ENCODE data around the gene GRK6. TPM values are rescaled to one million over a fixed set of nuclear protein-coding genes. Genes with fewer than 3 reads are reported as not detected.

GRK6 gene
- total RNA-seq, 1 experiment from 2014 or later = 75.2 TPM

DNA sequence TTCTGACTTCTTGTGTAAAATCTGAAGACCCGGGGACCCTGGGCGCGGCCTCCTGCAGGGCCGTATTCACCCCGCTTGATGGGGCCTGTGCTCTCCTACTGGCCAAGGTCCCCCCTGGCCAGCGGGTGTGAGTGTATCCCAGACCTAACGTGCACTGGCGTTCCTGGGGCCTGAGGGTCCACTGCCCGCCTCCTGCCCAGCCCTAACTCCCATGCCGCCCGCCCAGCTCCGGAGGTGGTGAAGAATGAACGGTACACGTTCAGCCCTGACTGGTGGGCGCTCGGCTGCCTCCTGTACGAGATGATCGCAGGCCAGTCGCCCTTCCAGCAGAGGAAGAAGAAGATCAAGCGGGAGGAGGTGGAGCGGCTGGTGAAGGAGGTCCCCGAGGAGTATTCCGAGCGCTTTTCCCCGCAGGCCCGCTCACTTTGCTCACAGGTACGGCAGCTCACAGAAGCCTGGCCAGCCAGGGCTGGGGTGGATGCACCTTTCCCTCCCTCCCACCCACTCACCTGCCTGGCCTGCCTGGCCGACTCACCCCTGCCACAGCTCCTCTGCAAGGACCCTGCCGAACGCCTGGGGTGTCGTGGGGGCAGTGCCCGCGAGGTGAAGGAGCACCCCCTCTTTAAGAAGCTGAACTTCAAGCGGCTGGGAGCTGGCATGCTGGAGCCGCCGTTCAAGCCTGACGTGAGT is 9.5 kb downstream of the GRK6 start:
- TF ChIP-seq, protein P1, sequence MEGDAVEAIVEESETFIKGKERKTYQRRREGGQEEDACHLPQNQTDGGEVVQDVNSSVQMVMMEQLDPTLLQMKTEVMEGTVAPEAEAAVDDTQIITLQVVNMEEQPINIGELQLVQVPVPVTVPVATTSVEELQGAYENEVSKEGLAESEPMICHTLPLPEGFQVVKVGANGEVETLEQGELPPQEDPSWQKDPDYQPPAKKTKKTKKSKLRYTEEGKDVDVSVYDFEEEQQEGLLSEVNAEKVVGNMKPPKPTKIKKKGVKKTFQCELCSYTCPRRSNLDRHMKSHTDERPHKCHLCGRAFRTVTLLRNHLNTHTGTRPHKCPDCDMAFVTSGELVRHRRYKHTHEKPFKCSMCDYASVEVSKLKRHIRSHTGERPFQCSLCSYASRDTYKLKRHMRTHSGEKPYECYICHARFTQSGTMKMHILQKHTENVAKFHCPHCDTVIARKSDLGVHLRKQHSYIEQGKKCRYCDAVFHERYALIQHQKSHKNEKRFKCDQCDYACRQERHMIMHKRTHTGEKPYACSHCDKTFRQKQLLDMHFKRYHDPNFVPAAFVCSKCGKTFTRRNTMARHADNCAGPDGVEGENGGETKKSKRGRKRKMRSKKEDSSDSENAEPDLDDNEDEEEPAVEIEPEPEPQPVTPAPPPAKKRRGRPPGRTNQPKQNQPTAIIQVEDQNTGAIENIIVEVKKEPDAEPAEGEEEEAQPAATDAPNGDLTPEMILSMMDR (conservative IDR thresholded peaks at IDR 0.05) = no peak
- Histone ChIP-seq H2BK5ac (ENCODE audit: insufficient read length, low read length) (no peak overlapping the region), H3K79me2 (ENCODE audit: insufficient read depth, low read length) (no peaks in the 10 kb centered on the region), H3K18ac (ENCODE audit: insufficient read length, low read depth, low read length) (no peak overlapping the region), H3K9ac (ENCODE audit: extremely low read depth, insufficient read length, low read length) (no peak overlapping the region), H4K91ac (ENCODE audit: insufficient read length, low read depth, low read length) (no peak overlapping the region), H3K4me2 (ENCODE audit: insufficient read depth, insufficient read length, low read length) (no peak overlapping the region), H3K4me1 (ENCODE audit: insufficient read depth, low read length) (no peaks in the 10 kb centered on the region), H3K14ac (ENCODE audit: insufficient read depth, low read length) (no peak overlapping the region), H3K79me1 (ENCODE audit: insufficient read depth, low read depth, low read length, poor library complexity, severe bottlenecking) (no peaks in the 10 kb centered on the region), H3K9me3 (ENCODE audit: control insufficient read depth, low read depth, low read length) (no peaks in the 10 kb centered on the region), H3T11ph (ENCODE audit: low read length) (no peak overlapping the region), H2BK20ac (ENCODE audit: low read depth, low read length, poor library complexity, severe bottlenecking) (no peak overlapping the region), H3K23ac (ENCODE audit: insufficient read length, low read depth, low read length) (no peak overlapping the region), H2AFZ (ENCODE audit: low read length) (no peak overlapping the region), H3K27ac (ENCODE audit: insufficient read length, low read depth, low read length) (no peak overlapping the region), H3K27me3 (ENCODE audit: insufficient read depth, low read length) (no peaks in the 10 kb centered on the region), H4K5ac (ENCODE audit: insufficient read length, low read depth, low read length) (no peak overlapping the region), H3K56ac (ENCODE audit: insufficient read length, low read depth, low read length) (no peak overlapping the region), H4K20me1 (ENCODE audit: control insufficient read depth, insufficient read depth, insufficient read length) (peaks cover 2% of the 10 kb centered on the region), H3K23me2 (ENCODE audit: insufficient read length, low read depth, low read length, poor library complexity, severe bottlenecking) (no peaks in the 10 kb centered on the region), H2BK12ac (ENCODE audit: insufficient read length, low read depth, low read length) (no peak overlapping the region), H2BK15ac (ENCODE audit: low read depth, low read length) (no peak overlapping the region), H2AK5ac (ENCODE audit: insufficient read length, low read length) (no peak overlapping the region), H3K4ac (ENCODE audit: low read depth, low read length) (no peak overlapping the region), H4K8ac (replicated peaks; ENCODE audit: insufficient read length, low read depth, low read length) (no peak overlapping the region), H2BK120ac (ENCODE audit: low read depth, low read length, poor library complexity, severe bottlenecking) (no peak overlapping the region)
- DNase-seq = no peak
- no peak overlapping the region; a peak in 1 of 5 replicates for H3K4me3 Mint-ChIP-seq
- no peak overlapping the region for H3K27ac Mint-ChIP-seq
- H3K36me3 Mint-ChIP-seq (ENCODE audit: insufficient read depth in 1 of 3, low read depth in 3 of 3) = peaks cover 23 to 75% (median 63%) of the 10 kb centered on the region in 3 experiments
- peaks cover 1% of the 10 kb centered on the region; the same call in 1 of the 2 replicates for H3K27me3 Mint-ChIP-seq (ENCODE audit: low read depth)
- H3K4me1 Mint-ChIP-seq = peaks cover 10 to 22% of the 10 kb centered on the region in 2 experiments
- WGBS (ENCODE audit: extremely low coverage, insufficient read length, low lambda C conversion rate) = no CpG with 5 or more reads among the region's 37 CpGs
- peaks cover 0 to 3% of the 10 kb centered on the region in 2 experiments; a peak in 1 of 5 replicates for H3K9me3 Mint-ChIP-seq
